HepG2 (cell line): ENCODE measurements around the gene DIPK1B. TPM values are rescaled to one million over a fixed set of nuclear protein-coding genes. Genes with fewer than 3 reads are reported as not detected.

Experiments
- ATAC-seq: fragments of 200-7000 bp; cut with Tn5 transposase; 3 replicates; pipeline ENCODE4 v1.9.1; 2020; ENCODE audit warnings: mild to moderate bottlenecking, moderate library complexity
- BruUV-seq: library from RNA; stranded (reverse); fragments of 400-500 nt; replicated peaks from 2 replicates; lab custom pipeline; 2021; lab: Mats Ljungman, UMichigan
- CTCF ChIA-PET: fragments of 300-600 bp; formaldehyde crosslinking; extraction: SDS; loops from one replicate; lab custom pipeline; 2021; ENCODE audit warnings: low total read pairs, inconsistent platforms, low intra/inter-chr PET ratio; lab: Yijun Ruan, JAX
- POLR2A ChIA-PET: fragments of 350-600 bp; sonication (Branson Sonifier 250); formaldehyde crosslinking; loops from one replicate; lab custom pipeline; 2020; ENCODE audit warnings: antibody characterized with exemption, inconsistent platforms; lab: Yijun Ruan, JAX
- DNase-seq: peaks from one replicate; pipeline ENCODE4 v3.0.0-alpha.2; 2015; ENCODE audit warnings: low spot score
- FAIRE-seq: peaks from 3 replicates; lab custom pipeline; 2011; peaks lifted over from hg19 to GRCh38; lab: Jason Lieb, UNC
- H2AFZ ChIP-seq: one replicate; pipeline ENCODE4 v1.6.1; 2011; ENCODE audit warnings: low read length, inconsistent platforms
- H3K27ac ChIP-seq: fragments of 300-600 bp; 3 replicates; pipeline ENCODE4 v1.8.0; 2011; ENCODE audit warnings: mixed run types, mild to moderate bottlenecking, mixed read lengths, low read length, inconsistent platforms; ENCODE audit not compliant: insufficient read depth; ENCODE audit errors: extremely low read length
- H3K27me3 ChIP-seq, 2 experiments: fragments of 200-600 bp in 1 of 2; 2 replicates in 1 of 2; 3 replicates in 1 of 2; pipeline versions ENCODE4 v1.6.0 to v1.8.0; 2011; ENCODE audit warnings: low read length in 2 of 2, mild to moderate bottlenecking in 2 of 2, moderate library complexity in 2 of 2, inconsistent platforms in 1 of 2; ENCODE audit not compliant: insufficient read depth in 2 of 2, control insufficient read depth in 1 of 2
- H3K36me3 ChIP-seq, 2 experiments: fragments of 200-600 bp in 1 of 2; replicated peaks in 1 of 2; 2 replicates in 1 of 2; 3 replicates in 1 of 2; pipeline versions ENCODE4 v1.5.1 to v1.8.0; 2011; ENCODE audit warnings: low read length in 2 of 2, inconsistent platforms in 1 of 2; ENCODE audit not compliant: insufficient read depth in 2 of 2, control insufficient read depth in 1 of 2
- H3K4me1 ChIP-seq: 2 replicates; pipeline ENCODE4 v1.5.1; 2012; ENCODE audit warnings: low read length, inconsistent platforms; ENCODE audit not compliant: insufficient read depth
- H3K4me2 ChIP-seq: 2 replicates; pipeline ENCODE4 v1.6.0; 2011; ENCODE audit warnings: low read depth, low read length, inconsistent platforms
- H3K4me3 ChIP-seq, 3 experiments: fragments of 200-600 bp in 1 of 3; sonication (generic), shearing (Covaris generic) in 1 of 3; replicated peaks in 1 of 3; 2 replicates each; pipeline ENCODE4 v1.5.1; 2011 to 2016; ENCODE audit warnings: low read length in 3 of 3, inconsistent platforms in 2 of 3, low read depth in 2 of 3, mild to moderate bottlenecking in 2 of 3, control low read depth in 1 of 3, mixed read lengths in 1 of 3; ENCODE audit not compliant: insufficient read depth in 1 of 3
- H3K79me2 ChIP-seq: one replicate; pipeline ENCODE4 v1.6.1; 2011; ENCODE audit warnings: low read length, inconsistent platforms; ENCODE audit not compliant: insufficient read depth
- H3K9ac ChIP-seq: 2 replicates; pipeline ENCODE4 v1.6.0; 2011; ENCODE audit warnings: mild to moderate bottlenecking, low read depth, low read length, inconsistent platforms; ENCODE audit not compliant: insufficient read depth
- H3K9me3 ChIP-seq: 2 replicates; pipeline ENCODE4 v1.5.1; 2012; ENCODE audit warnings: mild to moderate bottlenecking, low read length
- H4K20me1 ChIP-seq: 2 replicates; pipeline ENCODE4 v1.6.0; 2011; ENCODE audit warnings: inconsistent platforms, mild to moderate bottlenecking, low read length, moderate library complexity; ENCODE audit not compliant: insufficient read depth
- DMAP1 ChIP-seq: IDR thresholded peaks from 2 replicates; pipeline ENCODE4 v1.6.1; 2016
- ISL2 ChIP-seq: sonication (generic); formaldehyde crosslinking; IDR thresholded peaks from 2 replicates; pipeline ENCODE4 v1.5.0; 2020; ENCODE audit warnings: missing genetic modification reagents
- MAFK ChIP-seq, 2 experiments: IDR thresholded peaks in 1 of 2; conservative IDR thresholded peaks in 1 of 2; 2 replicates each; pipeline ENCODE4 v1.6.1; 2011; ENCODE audit warnings: improper control_type of control experiment in 2 of 2, low read length in 2 of 2
- PAF1 ChIP-seq: IDR thresholded peaks from 2 replicates; pipeline ENCODE4 v1.6.1; 2016; ENCODE audit warnings: missing genetic modification reagents, missing compliant biosample characterization
- ZNF101 ChIP-seq: sonication (generic); formaldehyde crosslinking; IDR thresholded peaks from 2 replicates; pipeline ENCODE4 v1.4.0; 2020; ENCODE audit warnings: mild to moderate bottlenecking, low read depth, missing genetic modification reagents, borderline replicate concordance
- ZNF446 ChIP-seq: sonication (generic); formaldehyde crosslinking; IDR thresholded peaks from 2 replicates; pipeline ENCODE4 v1.5.0; 2020; ENCODE audit warnings: mild to moderate bottlenecking, missing genetic modification reagents
- ZSCAN22 ChIP-seq: sonication (generic); formaldehyde crosslinking; IDR thresholded peaks from 2 replicates; pipeline ENCODE4 v1.4.0; 2020; ENCODE audit warnings: mild to moderate bottlenecking, missing genetic modification reagents
- WGBS: methylation state at CpG from one replicate; pipeline ENCODE4 v1.1.6; 2017; ENCODE audit warnings: low lambda C conversion rate; 5-methylcytosine and 5-hydroxymethylcytosine counted together
- in situ Hi-C: cut with HindIII; loops from 2 replicates; pipeline ENCODE4 v1.10.0; 2017; ENCODE audit warnings: low pct_unique_long_range_greater_than_20kb; ENCODE audit not compliant: extremely low pct_ligation_motif_present
- intact Hi-C: fragments of 100-400 bp; cut with micrococcal nuclease; formaldehyde crosslinking; loops from one replicate; pipeline ENCODE4 v1.10.0; 2022; ENCODE audit not compliant: unreplicated experiment
- polyA plus RNA-seq, 8 experiments: library from polyadenylated mRNA; depleted of rRNA in 3 of 8; stranded (reverse) in 7 of 8; unstranded in 1 of 8; fragments of >200 nt; fragmentation: Illumina TruSeq in 4 of 8; extraction: Trizol in 4 of 8; gene quantifications; 2 replicates each; pipeline versions ENCODE4 v1.2.1 to v1.2.3, GENCODE V29; 2011 to 2016; ENCODE audit warnings: low read depth in 4 of 8, missing spikeins in 1 of 8, mixed read lengths in 1 of 8; ENCODE audit not compliant: insufficient read depth in 1 of 8
- total RNA-seq, 5 experiments: library from RNA; depleted of rRNA; stranded (reverse); fragments of >200 nt; fragmentation: Illumina TruSeq; extraction: Trizol; gene quantifications; 2 replicates each; pipeline ENCODE4 v1.2.3, GENCODE V29; 2016; ENCODE audit warnings: low read depth in 1 of 5
- TF ChIP-seq, protein P1 (sequence below): sonication (generic); formaldehyde crosslinking; IDR thresholded peaks from 2 replicates; pipeline ENCODE4 v1.5.1; 2020; ENCODE audit warnings: mild to moderate bottlenecking, missing genetic modification reagents, borderline replicate concordance
- TF ChIP-seq, protein P2 (sequence below), 2 experiments: fragments of 450-650 bp in 1 of 2; sonication (generic) in 1 of 2; formaldehyde crosslinking; IDR thresholded peaks; 2 replicates each; pipeline versions ENCODE4 v1.5.0 to v1.8.0; 2020 to 2022; ENCODE audit warnings: mild to moderate bottlenecking in 1 of 2, missing genetic modification reagents in 1 of 2

Gene DIPK1B
- total and polyA plus RNA-seq, 2 of the 13 experiments (the other 11 are each of a cell fraction or from before 2014, with no cell fraction given), result 0.18 to 3.9 TPM

DNA sequence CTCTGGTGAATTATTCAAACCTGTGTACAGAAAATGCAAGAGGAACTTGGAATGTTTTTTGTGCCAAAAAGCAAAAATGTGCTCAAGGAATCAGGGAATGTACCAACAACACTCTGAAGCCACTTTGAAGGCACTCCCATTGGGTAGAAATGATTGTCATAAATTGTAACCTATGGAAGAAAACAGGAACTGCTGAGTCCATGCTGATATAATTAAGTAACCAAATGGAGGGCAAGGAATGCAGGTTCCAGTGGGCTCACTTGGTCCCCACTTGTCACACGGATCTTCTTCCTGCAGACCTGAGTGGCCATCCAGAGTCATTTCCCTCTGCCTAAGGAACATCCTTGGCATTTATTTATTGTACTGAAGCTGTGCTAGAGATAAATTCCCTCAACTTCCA lies 38.9 kb downstream of the DIPK1B start:
- TF ChIP-seq DMAP1 (CRISPR knock-in tag), result no peak
- TF ChIP-seq ZNF446 (CRISPR knock-in tag), result no peak
- TF ChIP-seq, protein P1, sequence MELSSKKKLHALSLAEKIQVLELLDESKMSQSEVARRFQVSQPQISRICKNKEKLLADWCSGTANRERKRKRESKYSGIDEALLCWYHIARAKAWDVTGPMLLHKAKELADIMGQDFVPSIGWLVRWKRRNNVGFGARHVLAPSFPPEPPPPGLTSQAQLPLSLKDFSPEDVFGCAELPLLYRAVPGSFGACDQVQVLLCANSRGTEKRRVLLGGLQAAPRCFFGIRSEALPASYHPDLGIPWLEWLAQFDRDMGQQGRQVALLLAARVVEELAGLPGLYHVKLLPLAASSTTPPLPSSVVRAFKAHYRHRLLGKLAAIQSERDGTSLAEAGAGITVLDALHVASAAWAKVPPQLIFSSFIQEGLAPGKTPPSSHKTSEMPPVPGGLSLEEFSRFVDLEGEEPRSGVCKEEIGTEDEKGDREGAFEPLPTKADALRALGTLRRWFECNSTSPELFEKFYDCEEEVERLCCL (CRISPR knock-in tag), result no peak
- TF ChIP-seq MAFK (conservative IDR thresholded peaks at IDR 0.05 in 1 of 2, IDR thresholded peaks at IDR 0.05 in 1 of 2; ENCODE audit: low read length in 2 of 2), result no peak
- no peak for TF ChIP-seq ZNF101
- no peak for TF ChIP-seq PAF1
- TF ChIP-seq ISL2 (CRISPR knock-in tag), result no peak
- TF ChIP-seq ZSCAN22 (CRISPR knock-in tag), result no peak
- TF ChIP-seq, protein P2, sequence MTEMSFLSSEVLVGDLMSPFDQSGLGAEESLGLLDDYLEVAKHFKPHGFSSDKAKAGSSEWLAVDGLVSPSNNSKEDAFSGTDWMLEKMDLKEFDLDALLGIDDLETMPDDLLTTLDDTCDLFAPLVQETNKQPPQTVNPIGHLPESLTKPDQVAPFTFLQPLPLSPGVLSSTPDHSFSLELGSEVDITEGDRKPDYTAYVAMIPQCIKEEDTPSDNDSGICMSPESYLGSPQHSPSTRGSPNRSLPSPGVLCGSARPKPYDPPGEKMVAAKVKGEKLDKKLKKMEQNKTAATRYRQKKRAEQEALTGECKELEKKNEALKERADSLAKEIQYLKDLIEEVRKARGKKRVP (CRISPR knock-in tag; IDR thresholded peaks at IDR 0.05), result no peak
- intact Hi-C loops, result no loop called here
- peaks cover 12% of the 10 kb centered on the region; the same call in 1 of the 2 replicates for H3K4me1 ChIP-seq
- no peaks in the 10 kb centered on the region for H4K20me1 ChIP-seq
- 0% methylated on average over 1 of the region's 1 CpG for WGBS
- no peak overlapping the region for H2AFZ ChIP-seq
- H3K4me2 ChIP-seq, result no peak overlapping the region
- FAIRE-seq, result no peak
- peaks cover 15% of the 10 kb centered on the region for H3K9me3 ChIP-seq
- no peak overlapping the region for H3K4me3 ChIP-seq
- BruUV-seq, result no TSS peak
- POLR2A ChIA-PET, result no interaction called here
- no peaks in the 10 kb centered on the region for H3K36me3 ChIP-seq
- H3K9ac ChIP-seq, result no peak overlapping the region
- H3K79me2 ChIP-seq, result no peaks in the 10 kb centered on the region
- no peak for ATAC-seq
- DNase-seq, result no peak
- in situ Hi-C loops, result no loop called here
- H3K27me3 ChIP-seq, result peaks cover 15 to 55% of the 10 kb centered on the region in 2 experiments; a peak in 4 of 5 replicates
- no peak overlapping the region for H3K27ac ChIP-seq
- CTCF ChIA-PET, result no interaction called here
